Thymus (tissue), 11 donors: Measurements from ENCODE around the gene ZNF783. TPM values are rescaled to one million over a fixed set of nuclear protein-coding genes. Genes with fewer than 3 reads are reported as not detected.
"Not testable (repeated sequence)": the region's sequence is repeated elsewhere in the genome, so short reads cannot be mapped to it uniquely, and the experiment has no call there.

Source experiments
- DNase-seq, 9 donors: peaks; one replicate each; pipeline ENCODE4 v3.0.0-alpha.2; 2013; ENCODE audit warnings: low spot score in 9 of 9, low read depth in 6 of 9, missing footprints in 1 of 9
- H3K27ac ChIP-seq, 2 donors: one replicate each; pipeline ENCODE4 v1.5.1; 2013; ENCODE audit warnings: control low read depth in 1 of 2, low read depth in 1 of 2, low read length in 1 of 2, mild to moderate bottlenecking in 1 of 2, moderate library complexity in 1 of 2
- H3K27me3 ChIP-seq, 2 donors: one replicate each; pipeline ENCODE4 v1.5.1; 2013; ENCODE audit warnings: low read length in 1 of 2; ENCODE audit not compliant: control insufficient read depth in 2 of 2, insufficient read depth in 1 of 2
- H3K36me3 ChIP-seq, 2 donors: one replicate each; pipeline ENCODE4 v1.5.1; 2013; ENCODE audit warnings: low read length in 1 of 2, mild to moderate bottlenecking in 1 of 2, moderate library complexity in 1 of 2; ENCODE audit not compliant: control insufficient read depth in 2 of 2, insufficient read depth in 2 of 2
- H3K4me1 ChIP-seq, 2 donors: one replicate each; pipeline ENCODE4 v1.5.1; 2013; ENCODE audit warnings: low read length in 2 of 2; ENCODE audit not compliant: control insufficient read depth in 2 of 2, insufficient read depth in 2 of 2
- H3K4me3 ChIP-seq, 2 donors: one replicate each; pipeline ENCODE4 v1.5.1; 2013; ENCODE audit warnings: low read length in 2 of 2, control low read depth in 1 of 2, mild to moderate bottlenecking in 1 of 2
- H3K9me3 ChIP-seq, 2 donors: one replicate each; pipeline ENCODE4 v1.5.1; 2013; ENCODE audit warnings: low read length in 1 of 2, mild to moderate bottlenecking in 1 of 2; ENCODE audit not compliant: control insufficient read depth in 2 of 2, insufficient read depth in 1 of 2
- WGBS: extraction: QIAGEN DNeasy Blood & Tissue Kit; methylation state at CpG from one replicate; pipeline ENCODE4 v1.1.7; 2013; 5-methylcytosine and 5-hydroxymethylcytosine counted together
- polyA plus RNA-seq: library from polyadenylated mRNA; stranded (reverse); fragments of 200-250 nt; gene quantifications from one replicate; pipeline ENCODE4 v1.2.3, GENCODE V29; 2013
- total RNA-seq: library from RNA; stranded (reverse); fragments of 120-200 nt; gene quantifications from one replicate; pipeline ENCODE4 v1.2.4, GENCODE V29; 2013
- donor health status: healthy.

ZNF783 gene
- total and polyA plus RNA-seq, 2 donors = 7.8 to 12.9 TPM

DNA sequence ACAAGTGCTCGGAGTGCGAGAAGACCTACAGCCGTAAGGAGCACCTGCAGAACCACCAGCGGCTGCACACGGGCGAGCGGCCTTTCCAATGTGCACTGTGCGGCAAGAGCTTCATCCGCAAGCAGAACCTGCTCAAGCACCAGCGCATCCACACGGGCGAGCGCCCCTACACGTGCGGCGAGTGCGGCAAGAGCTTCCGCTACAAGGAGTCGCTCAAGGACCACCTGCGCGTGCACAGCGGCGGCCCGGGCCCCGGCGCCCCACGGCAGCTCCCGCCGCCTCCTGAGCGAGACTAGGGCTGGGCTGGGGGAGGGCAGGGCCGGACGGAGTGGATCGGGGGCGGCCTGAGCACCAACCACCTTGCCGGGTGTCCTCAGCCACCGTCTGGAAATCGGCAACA is 37.6 kb upstream of the ZNF783 start:
- H3K4me1 ChIP-seq = no peaks in the 10 kb centered on the region
- no peaks in the 10 kb centered on the region for H3K27me3 ChIP-seq
- 99% methylated on average over 37 of the region's 37 CpGs for WGBS
- no peak overlapping the region for H3K4me3 ChIP-seq
- DNase-seq = no peak
- no peak overlapping the region for H3K27ac ChIP-seq
- H3K36me3 ChIP-seq = peaks cover 29 to 43% of the 10 kb centered on the region in 2 donors
- peaks cover 2 to 4% of the 10 kb centered on the region in 2 donors for H3K9me3 ChIP-seq

DNA sequence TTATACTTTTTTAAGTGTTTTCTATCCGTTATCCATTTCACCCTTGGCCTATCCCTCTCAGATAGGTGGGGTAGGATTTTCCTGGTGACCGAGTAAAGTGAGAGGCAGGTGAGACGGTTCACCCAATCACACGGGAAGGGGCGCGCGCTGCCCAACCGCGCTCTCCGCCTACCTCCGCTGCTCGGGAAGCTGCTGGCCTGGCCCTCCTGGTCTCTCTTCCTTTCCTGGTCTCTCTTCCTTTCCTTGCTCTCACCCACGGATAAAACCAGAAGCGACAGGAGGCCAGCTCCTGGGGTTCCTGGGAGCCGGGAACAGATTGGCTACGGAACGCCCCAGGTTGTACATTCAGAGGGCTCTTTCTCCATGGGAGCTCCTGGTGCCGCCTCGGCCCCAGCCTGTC is 36.9 kb upstream of the ZNF783 start:
- no peak overlapping the region for H3K4me3 ChIP-seq
- WGBS = 98% methylated on average over 19 of the region's 19 CpGs
- peaks cover 29 to 38% of the 10 kb centered on the region in 2 donors for H3K36me3 ChIP-seq
- H3K9me3 ChIP-seq = peaks cover 2 to 4% of the 10 kb centered on the region in 2 donors
- no peak overlapping the region for H3K27ac ChIP-seq
- no peaks in the 10 kb centered on the region for H3K4me1 ChIP-seq
- DNase-seq = no peak
- no peaks in the 10 kb centered on the region for H3K27me3 ChIP-seq

DNA sequence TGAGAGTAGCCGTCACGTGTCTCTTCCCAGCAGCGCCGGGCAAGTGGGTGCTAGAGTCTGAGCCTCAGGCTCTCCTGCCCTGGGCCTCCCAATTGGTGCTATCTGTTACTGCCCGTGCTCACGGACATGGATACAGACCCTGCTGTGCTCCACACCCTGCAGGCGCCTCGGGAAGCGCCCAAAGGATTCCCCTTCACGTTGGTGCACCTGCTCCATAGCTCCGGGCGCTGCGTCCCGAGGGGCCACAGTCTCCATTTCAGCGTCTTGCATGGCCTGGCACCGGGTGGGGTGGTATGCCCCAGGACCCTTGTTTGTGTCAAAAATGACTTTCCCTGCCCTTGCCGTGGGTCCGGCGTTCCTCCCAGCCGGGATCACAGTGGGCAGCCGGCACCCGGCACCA is 36.3 kb upstream of the ZNF783 start:
- Histone ChIP-seq H3K9me3 (peaks cover 2 to 4% of the 10 kb centered on the region in 2 donors), H3K27me3 (no peaks in the 10 kb centered on the region), H3K4me3 (no peak overlapping the region), H3K27ac (no peak overlapping the region), H3K4me1 (no peaks in the 10 kb centered on the region), H3K36me3 (peaks cover 25 to 32% of the 10 kb centered on the region in 2 donors)
- DNase-seq = no peak
- WGBS = 99% methylated on average over 22 of the region's 22 CpGs

DNA sequence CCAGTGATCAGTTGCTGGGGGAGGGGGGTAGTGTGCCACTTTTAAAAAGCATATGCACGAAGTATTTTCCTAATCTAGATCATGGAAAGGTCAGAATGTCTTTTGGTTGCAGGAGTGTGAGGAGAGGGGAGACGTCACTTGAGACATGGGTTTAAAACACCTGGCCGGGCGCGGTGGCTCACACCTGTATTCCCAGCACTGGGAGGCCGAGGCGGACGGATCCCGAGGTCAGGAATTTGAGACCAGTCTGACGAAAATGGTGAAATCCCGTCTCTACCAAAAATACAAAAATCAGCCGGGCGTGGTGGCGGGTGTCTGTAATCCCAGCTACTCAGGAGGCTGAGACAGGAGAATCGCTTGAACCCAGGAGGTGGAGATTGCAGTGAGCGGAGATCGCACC is 35.6 kb upstream of the ZNF783 start:
- not testable (repeated sequence) for DNase-seq, H3K4me3 ChIP-seq, H3K27ac ChIP-seq, H3K9me3 ChIP-seq, H3K27me3 ChIP-seq, H3K4me1 ChIP-seq
- peaks cover 22 to 29% of the 10 kb centered on the region in 2 donors for H3K36me3 ChIP-seq
- 98% methylated on average over 17 of the region's 17 CpGs for WGBS

DNA sequence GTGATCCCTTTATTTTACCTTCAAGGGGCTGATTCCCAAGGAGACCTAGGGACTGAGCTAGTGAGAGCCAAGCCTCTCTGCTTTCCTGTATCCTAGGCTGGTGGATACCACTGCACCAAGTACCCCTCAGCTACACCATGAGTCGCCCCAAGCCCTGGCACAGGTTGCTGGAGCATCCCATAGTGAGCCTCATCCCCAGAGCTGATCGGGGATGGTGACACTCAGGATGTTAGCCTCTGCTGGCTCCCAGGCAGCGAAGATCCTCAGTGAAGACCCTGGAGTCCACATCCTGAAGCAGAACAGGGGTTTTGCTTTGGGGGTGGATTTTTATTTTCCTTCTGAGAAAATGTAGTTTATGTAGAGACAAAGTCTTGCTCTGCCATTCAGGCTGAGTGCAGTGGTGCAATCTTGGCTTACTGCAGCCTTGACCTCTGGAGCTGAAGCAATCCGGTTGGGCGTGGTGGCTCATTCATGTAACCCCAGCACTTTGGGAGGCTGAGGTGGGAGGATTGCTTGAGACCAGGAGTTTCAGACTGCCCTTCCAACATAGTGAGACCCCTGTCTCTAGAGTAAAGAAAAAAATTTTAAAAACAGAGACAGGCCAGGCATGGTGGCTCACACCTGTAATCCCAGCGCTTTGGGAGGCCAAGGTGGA is 35.0 kb upstream of the ZNF783 start:
- Histone ChIP-seq H3K9me3 (peaks cover 2 to 4% of the 10 kb centered on the region in 2 donors), H3K4me3 (no peak overlapping the region), H3K4me1 (no peaks in the 10 kb centered on the region), H3K27ac (no peak overlapping the region), H3K27me3 (no peaks in the 10 kb centered on the region), H3K36me3 (peaks cover 17 to 29% of the 10 kb centered on the region in 2 donors)
- WGBS = 91% methylated on average over 6 of the region's 6 CpGs
- DNase-seq = no peak

DNA sequence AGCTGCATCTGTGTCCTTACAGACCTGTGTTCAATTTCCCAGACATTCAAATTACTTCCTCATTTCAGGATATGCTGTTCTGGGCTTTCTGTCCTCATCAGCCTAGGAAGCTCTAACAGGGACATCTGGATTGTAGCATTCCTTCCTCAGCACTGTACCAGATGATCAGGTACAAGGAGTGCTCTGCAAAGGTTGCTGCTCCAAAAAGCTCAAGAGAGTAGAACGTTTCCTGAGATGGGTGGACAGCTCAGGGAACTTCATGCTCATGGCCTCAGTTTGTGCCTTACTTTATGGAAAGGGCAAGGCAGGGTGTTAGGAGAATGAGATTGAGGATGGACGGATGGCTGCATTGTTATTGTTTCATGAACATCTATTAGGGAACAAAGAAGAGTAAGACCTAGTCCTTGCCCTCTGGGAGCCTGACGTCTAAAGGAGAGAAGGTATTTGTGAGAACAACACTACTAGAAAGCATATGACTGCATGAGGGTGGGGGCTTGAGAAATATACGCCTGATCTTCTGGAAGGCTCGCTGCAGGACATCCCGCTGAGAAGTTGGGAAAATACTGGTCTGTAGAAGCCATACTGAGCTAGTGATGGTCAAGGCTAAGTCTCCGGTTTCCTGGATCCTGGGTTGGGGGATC is 33.0 kb upstream of the ZNF783 start:
- H3K4me1 ChIP-seq = no peaks in the 10 kb centered on the region
- 68% methylated on average over 7 of the region's 7 CpGs for WGBS

DNA sequence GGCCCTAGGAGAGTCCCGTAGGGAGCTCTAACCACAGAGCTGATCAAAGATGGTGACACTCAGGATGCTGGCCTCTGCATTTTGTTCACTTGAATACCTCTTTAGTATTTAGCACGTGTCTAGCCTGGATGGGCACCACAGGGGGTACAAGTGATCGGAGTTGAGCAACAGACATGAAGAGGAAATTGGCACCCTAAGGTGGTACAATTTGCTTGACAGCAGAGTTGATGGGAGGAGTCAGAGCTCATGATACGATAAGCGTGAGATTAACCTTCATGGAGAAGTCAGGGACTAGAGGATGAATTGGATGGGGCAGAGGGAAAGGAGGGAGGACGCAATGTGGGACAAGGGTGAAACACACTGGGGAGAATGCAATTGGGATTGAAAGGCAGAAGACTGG is 32.5 kb upstream of the ZNF783 start:
- no peak for DNase-seq
- no peaks in the 10 kb centered on the region for H3K27me3 ChIP-seq
- H3K4me1 ChIP-seq = no peaks in the 10 kb centered on the region
- peaks cover 2 to 4% of the 10 kb centered on the region in 2 donors for H3K9me3 ChIP-seq
- peaks cover 14% of the 10 kb centered on the region in 2 donors for H3K36me3 ChIP-seq
- WGBS = 74% methylated on average over 6 of the region's 6 CpGs
- no peak overlapping the region for H3K4me3 ChIP-seq
- H3K27ac ChIP-seq = no peak overlapping the region

More for the DNA sequence above, 33.0 kb upstream of the ZNF783 start:
- H3K36me3 ChIP-seq = peaks cover 15 to 19% of the 10 kb centered on the region in 2 donors
- no peak overlapping the region for H3K4me3 ChIP-seq
- no peaks in the 10 kb centered on the region for H3K27me3 ChIP-seq
- no peak overlapping the region for H3K27ac ChIP-seq
- no peak for DNase-seq
- H3K9me3 ChIP-seq = peaks cover 2 to 4% of the 10 kb centered on the region in 2 donors

DNA sequence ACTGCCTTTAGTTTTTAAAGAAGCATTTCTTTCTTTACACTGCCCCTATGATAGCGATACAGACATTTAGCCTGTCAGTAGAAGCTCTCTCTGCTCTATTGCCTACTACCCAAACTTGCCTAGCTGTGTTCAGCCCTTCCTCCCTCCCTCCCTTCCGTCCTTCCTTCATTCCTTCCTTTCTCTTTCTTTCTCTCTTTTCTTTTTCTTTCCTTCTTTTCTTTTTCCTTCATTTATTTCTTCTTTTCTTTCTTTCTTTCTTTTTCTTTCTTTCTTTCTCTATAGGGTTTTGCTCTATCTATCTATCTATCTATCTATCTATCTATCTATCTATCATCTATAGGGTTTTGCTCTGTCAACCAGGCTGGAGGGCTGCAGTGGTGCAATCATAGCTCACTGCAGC is 29.6 kb upstream of the ZNF783 start:
- no peak overlapping the region for H3K27ac ChIP-seq
- peaks cover 0 to 1% of the 10 kb centered on the region in 2 donors for H3K27me3 ChIP-seq
- no peaks in the 10 kb centered on the region for H3K4me1 ChIP-seq
- no peaks in the 10 kb centered on the region for H3K36me3 ChIP-seq
- 85% methylated on average over 2 of the region's 2 CpGs for WGBS
- DNase-seq = no peak
- H3K9me3 ChIP-seq = peaks cover 0 to 2% of the 10 kb centered on the region in 2 donors
- H3K4me3 ChIP-seq = no peak overlapping the region

DNA sequence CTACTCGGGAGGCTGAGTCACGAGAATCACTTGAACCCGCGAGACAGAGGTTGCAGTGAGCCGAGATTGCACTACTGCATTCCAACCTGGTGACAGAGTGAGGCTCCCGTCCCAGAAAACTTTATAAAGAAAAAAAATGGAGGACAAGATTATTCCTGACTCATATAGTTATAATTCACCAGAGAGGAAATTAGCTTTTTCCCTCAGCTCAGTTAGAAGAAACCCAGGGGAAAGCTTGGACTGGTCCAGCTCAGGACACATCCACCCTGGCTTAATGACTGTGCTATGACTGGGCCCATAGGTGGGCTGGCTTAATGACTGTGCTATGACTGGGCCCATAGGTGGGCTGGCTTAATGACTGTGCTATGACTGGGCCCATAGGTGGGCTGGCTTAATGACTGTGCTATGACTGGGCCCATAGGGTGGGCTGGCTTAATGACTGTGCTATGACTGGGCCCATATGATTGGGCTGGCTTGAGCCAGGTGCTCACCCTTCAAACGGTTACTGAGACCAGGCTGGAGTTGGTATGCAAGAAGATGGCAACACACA is 28.3 kb upstream of the ZNF783 start:
- not testable (repeated sequence) for H3K36me3 ChIP-seq, DNase-seq, H3K27me3 ChIP-seq, H3K9me3 ChIP-seq, H3K27ac ChIP-seq, H3K4me1 ChIP-seq, H3K4me3 ChIP-seq
- whole genome bisulfite sequencing = 88% methylated on average over 7 of the region's 7 CpGs
